Esophagus squamous epithelium (tissue), 4 donors: Measurements from ENCODE around the gene ZNF202.

Experiments used
- CTCF ChIP-seq, 6 experiments: fragments of 450-650 bp in 4 of 6; fragments of 200-600 bp in 2 of 6; sonication (generic) in 2 of 6; IDR thresholded peaks; one replicate each; pipeline ENCODE4 v1.5.1; 2016 to 2019; ENCODE audit warnings: antibody characterized with exemption in 6 of 6, mild to moderate bottlenecking in 4 of 6, moderate library complexity in 4 of 6
- POLR2A ChIP-seq, 4 donors: fragments of 450-650 bp; IDR thresholded peaks; one replicate each; pipeline ENCODE4 v1.6.1; 2017; ENCODE audit warnings: antibody characterized with exemption in 4 of 4, mild to moderate bottlenecking in 4 of 4, moderate library complexity in 3 of 4

DNA sequence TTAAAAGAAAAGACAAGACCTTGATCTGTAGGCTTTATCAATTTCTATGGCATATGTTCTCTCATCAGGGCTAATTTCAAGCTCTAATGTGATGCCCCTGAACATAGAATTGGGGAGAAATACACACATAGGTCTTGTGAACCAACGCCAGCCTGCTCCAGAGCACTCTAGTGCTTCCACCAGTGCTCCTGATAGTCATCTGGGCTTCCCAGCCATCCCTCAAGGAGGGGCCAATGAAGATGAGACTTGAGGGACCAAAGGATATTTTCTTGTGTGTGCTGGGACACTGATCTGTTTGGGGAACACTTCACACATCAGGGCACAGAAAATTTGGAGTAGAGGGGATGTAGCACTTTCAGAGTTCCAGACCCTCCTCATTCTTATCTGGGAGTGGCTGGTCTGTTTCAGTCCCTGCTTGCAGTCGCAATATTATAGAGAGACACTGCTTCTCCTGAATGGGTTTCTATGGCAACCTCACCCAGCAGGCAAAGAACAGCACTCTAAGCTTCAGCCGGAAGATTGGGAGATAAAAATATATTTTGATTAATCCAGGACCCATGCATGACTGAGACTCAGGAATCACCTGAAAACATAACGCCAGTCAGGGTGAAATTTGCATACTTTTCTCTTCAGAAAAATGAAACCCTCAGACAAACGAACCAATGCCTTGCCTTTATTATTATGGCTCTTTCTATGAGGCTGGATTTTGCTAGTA lies 58.6 kb downstream of the ZNF202 start:
- no peak for TF ChIP-seq CTCF (IDR thresholded peaks at IDR 0.05)
- no peak for TF ChIP-seq POLR2A (IDR thresholded peaks at IDR 0.05)
